ENCODE measurements around the gene RANBP1. TPM values are rescaled to one million over a fixed set of nuclear protein-coding genes. Genes with fewer than 3 reads are reported as not detected.

The RANBP1 gene
- total and polyA plus RNA-seq, 9 of the 15 experiments (the other 6 are each of a cell fraction or from before 2014, with no cell fraction given) = 162 to 2,891 (median 1,289) TPM

DNA sequence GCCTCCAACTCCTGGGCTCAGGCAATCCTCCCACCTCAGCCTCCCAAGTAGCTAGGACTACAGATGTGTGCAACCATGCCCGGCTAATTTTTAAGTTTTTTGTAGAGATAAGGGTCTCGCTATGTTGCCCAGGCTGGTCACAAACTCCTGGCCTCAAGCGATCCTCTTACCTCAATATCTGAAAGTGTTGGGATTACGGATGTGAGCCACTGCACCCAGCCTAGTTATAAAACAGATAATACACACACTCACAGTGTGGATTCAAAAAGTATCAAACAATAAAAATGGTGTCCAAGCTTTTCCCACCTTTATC lies 35.3 kb downstream of the RANBP1 start (continued):
- no peak for TF ChIP-seq ZBTB40 (IDR thresholded peaks at IDR 0.05)
- 0 out of 2 replicates have a peak, but pooled peaks have one; percentile 46 for TF ChIP-seq ZBTB40 (CRISPR knock-in tag; IDR thresholded peaks at IDR 0.05)
- TF ChIP-seq ZNF121 (CRISPR knock-in tag; conservative IDR thresholded peaks at IDR 0.05) = peak; percentile 98
- TF ChIP-seq, protein P1, sequence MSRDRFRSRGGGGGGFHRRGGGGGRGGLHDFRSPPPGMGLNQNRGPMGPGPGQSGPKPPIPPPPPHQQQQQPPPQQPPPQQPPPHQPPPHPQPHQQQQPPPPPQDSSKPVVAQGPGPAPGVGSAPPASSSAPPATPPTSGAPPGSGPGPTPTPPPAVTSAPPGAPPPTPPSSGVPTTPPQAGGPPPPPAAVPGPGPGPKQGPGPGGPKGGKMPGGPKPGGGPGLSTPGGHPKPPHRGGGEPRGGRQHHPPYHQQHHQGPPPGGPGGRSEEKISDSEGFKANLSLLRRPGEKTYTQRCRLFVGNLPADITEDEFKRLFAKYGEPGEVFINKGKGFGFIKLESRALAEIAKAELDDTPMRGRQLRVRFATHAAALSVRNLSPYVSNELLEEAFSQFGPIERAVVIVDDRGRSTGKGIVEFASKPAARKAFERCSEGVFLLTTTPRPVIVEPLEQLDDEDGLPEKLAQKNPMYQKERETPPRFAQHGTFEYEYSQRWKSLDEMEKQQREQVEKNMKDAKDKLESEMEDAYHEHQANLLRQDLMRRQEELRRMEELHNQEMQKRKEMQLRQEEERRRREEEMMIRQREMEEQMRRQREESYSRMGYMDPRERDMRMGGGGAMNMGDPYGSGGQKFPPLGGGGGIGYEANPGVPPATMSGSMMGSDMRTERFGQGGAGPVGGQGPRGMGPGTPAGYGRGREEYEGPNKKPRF (IDR thresholded peaks at IDR 0.05; ENCODE audit: low read depth, low read length) = no peak
- TF ChIP-seq, protein P2, sequence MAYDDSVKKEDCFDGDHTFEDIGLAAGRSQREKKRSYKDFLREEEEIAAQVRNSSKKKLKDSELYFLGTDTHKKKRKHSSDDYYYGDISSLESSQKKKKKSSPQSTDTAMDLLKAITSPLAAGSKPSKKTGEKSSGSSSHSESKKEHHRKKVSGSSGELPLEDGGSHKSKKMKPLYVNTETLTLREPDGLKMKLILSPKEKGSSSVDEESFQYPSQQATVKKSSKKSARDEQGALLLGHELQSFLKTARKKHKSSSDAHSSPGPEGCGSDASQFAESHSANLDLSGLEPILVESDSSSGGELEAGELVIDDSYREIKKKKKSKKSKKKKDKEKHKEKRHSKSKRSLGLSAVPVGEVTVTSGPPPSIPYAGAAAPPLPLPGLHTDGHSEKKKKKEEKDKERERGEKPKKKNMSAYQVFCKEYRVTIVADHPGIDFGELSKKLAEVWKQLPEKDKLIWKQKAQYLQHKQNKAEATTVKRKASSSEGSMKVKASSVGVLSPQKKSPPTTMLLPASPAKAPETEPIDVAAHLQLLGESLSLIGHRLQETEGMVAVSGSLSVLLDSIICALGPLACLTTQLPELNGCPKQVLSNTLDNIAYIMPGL (CRISPR knock-in tag; IDR thresholded peaks at IDR 0.05) = no peak
- no peak for TF ChIP-seq COPS2 (conservative IDR thresholded peaks at IDR 0.05)
- 0 out of 2 replicates have a peak, but pooled peaks have one; percentile 37 for TF ChIP-seq RERE (CRISPR knock-in tag; IDR thresholded peaks at IDR 0.05; ENCODE audit: borderline replicate concordance)
- no peak for TF ChIP-seq EHMT2 (IDR thresholded peaks at IDR 0.05)
- no peak for TF ChIP-seq FOXJ3 (CRISPR knock-in tag; IDR thresholded peaks at IDR 0.05)
- no peak for TF ChIP-seq TAF7 (tag; IDR thresholded peaks at IDR 0.05)

Measured in K562 (cell line).